ENCODE data around the gene CCDC201.
"Not testable (repeated sequence)": the region's sequence is repeated elsewhere in the genome, so short reads cannot be mapped to it uniquely, and the experiment has no call there.

The CCDC201 gene

GRCh38 chr7:45829846-45830245 is 43.0 kb downstream of the CCDC201 start:
- H3K4me1 ChIP-seq; H3K27me3 ChIP-seq (ENCODE audit: control insufficient read depth, insufficient read depth, low read length); H3K27ac ChIP-seq; H3K36me3 ChIP-seq (ENCODE audit: control insufficient read depth, insufficient read depth, low read length); H3K79me2 ChIP-seq; H3K9me3 ChIP-seq (ENCODE audit: control insufficient read depth, low read length); H2AFZ ChIP-seq; H3K4me2 ChIP-seq (ENCODE audit: low read length); H3K4me3 ChIP-seq (ENCODE audit: low read depth, low read length); H3K9ac ChIP-seq: not testable (repeated sequence)

GRCh38 chr7:45827731-45828130 is 45.2 kb downstream of the CCDC201 start:
- H3K4me2 ChIP-seq (ENCODE audit: low read length); H2AFZ ChIP-seq: not testable (repeated sequence)

GRCh38 chr7:45826550-45826949 is 46.3 kb downstream of the CCDC201 start:
- not testable (repeated sequence) for H3K79me2 ChIP-seq; H2AFZ ChIP-seq; H3K36me3 ChIP-seq (ENCODE audit: control insufficient read depth, insufficient read depth, low read length); H3K9me3 ChIP-seq (ENCODE audit: control insufficient read depth, low read length); H3K4me2 ChIP-seq (ENCODE audit: low read length); H3K27ac ChIP-seq; H3K4me3 ChIP-seq (ENCODE audit: low read depth, low read length); H3K27me3 ChIP-seq (ENCODE audit: control insufficient read depth, insufficient read depth, low read length); H3K9ac ChIP-seq; H3K4me1 ChIP-seq

More at GRCh38 chr7:45827731-45828130, 45.2 kb downstream of the CCDC201 start:
- not testable (repeated sequence) for H3K4me1 ChIP-seq; H3K4me3 ChIP-seq (ENCODE audit: low read depth, low read length); H3K9ac ChIP-seq; H3K9me3 ChIP-seq (ENCODE audit: control insufficient read depth, low read length); H3K27ac ChIP-seq; H3K27me3 ChIP-seq (ENCODE audit: control insufficient read depth, insufficient read depth, low read length); H3K36me3 ChIP-seq (ENCODE audit: control insufficient read depth, insufficient read depth, low read length); H3K79me2 ChIP-seq

- H3K4me3 ChIP-seq (ENCODE audit: low read depth, low read length); H3K36me3 ChIP-seq (ENCODE audit: control insufficient read depth, insufficient read depth, low read length); H2AFZ ChIP-seq; H3K27ac ChIP-seq; H3K9ac ChIP-seq; H3K9me3 ChIP-seq (ENCODE audit: control insufficient read depth, low read length); H3K4me2 ChIP-seq (ENCODE audit: low read length); H3K4me1 ChIP-seq; H3K79me2 ChIP-seq; H3K27me3 ChIP-seq (ENCODE audit: control insufficient read depth, insufficient read depth, low read length): not testable (repeated sequence)
Observed at GRCh38 chr7:45818763-45819162, 54.1 kb downstream of the CCDC201 start.

GRCh38 chr7:45817913-45818312 is 55.0 kb downstream of the CCDC201 start:
- H3K4me1 ChIP-seq; H3K27me3 ChIP-seq (ENCODE audit: control insufficient read depth, insufficient read depth, low read length); H3K4me2 ChIP-seq (ENCODE audit: low read length); H3K27ac ChIP-seq; H3K36me3 ChIP-seq (ENCODE audit: control insufficient read depth, insufficient read depth, low read length); H2AFZ ChIP-seq; H3K4me3 ChIP-seq (ENCODE audit: low read depth, low read length); H3K9me3 ChIP-seq (ENCODE audit: control insufficient read depth, low read length); H3K79me2 ChIP-seq; H3K9ac ChIP-seq: not testable (repeated sequence)

GRCh38 chr7:45817016-45817415 is 55.9 kb downstream of the CCDC201 start:
- H3K27me3 ChIP-seq (ENCODE audit: control insufficient read depth, insufficient read depth, low read length); H3K36me3 ChIP-seq (ENCODE audit: control insufficient read depth, insufficient read depth, low read length); H3K4me2 ChIP-seq (ENCODE audit: low read length); H3K9ac ChIP-seq; H3K79me2 ChIP-seq; H3K27ac ChIP-seq; H3K4me1 ChIP-seq; H3K9me3 ChIP-seq (ENCODE audit: control insufficient read depth, low read length); H2AFZ ChIP-seq; H3K4me3 ChIP-seq (ENCODE audit: low read depth, low read length): not testable (repeated sequence)

- H3K79me2 ChIP-seq; H3K4me2 ChIP-seq (ENCODE audit: low read length); H3K27ac ChIP-seq; H3K36me3 ChIP-seq (ENCODE audit: control insufficient read depth, insufficient read depth, low read length); H2AFZ ChIP-seq; H3K4me1 ChIP-seq; H3K27me3 ChIP-seq (ENCODE audit: control insufficient read depth, insufficient read depth, low read length); H3K4me3 ChIP-seq (ENCODE audit: low read depth, low read length); H3K9ac ChIP-seq; H3K9me3 ChIP-seq (ENCODE audit: control insufficient read depth, low read length): not testable (repeated sequence)
Observed at GRCh38 chr7:45814216-45815118, 58.4 kb downstream of the CCDC201 start.

- not testable (repeated sequence) for H2AFZ ChIP-seq; H3K4me1 ChIP-seq; H3K4me2 ChIP-seq (ENCODE audit: low read length)
Observed at GRCh38 chr7:45813771-45814170, 59.1 kb downstream of the CCDC201 start.

More at GRCh38 chr7:45813771-45814170, 59.1 kb downstream of the CCDC201 start:
- not testable (repeated sequence) for H3K36me3 ChIP-seq (ENCODE audit: control insufficient read depth, insufficient read depth, low read length); H3K27me3 ChIP-seq (ENCODE audit: control insufficient read depth, insufficient read depth, low read length); H3K79me2 ChIP-seq; H3K9ac ChIP-seq; H3K9me3 ChIP-seq (ENCODE audit: control insufficient read depth, low read length); H3K27ac ChIP-seq; H3K4me3 ChIP-seq (ENCODE audit: low read depth, low read length)
